CD14-positive monocyte (primary cell): Measurements from ENCODE around the gene KDM4C. TPM values are rescaled to one million over a fixed set of nuclear protein-coding genes. Genes with fewer than 3 reads are reported as not detected.

Experiments used
- DNase-seq, 3 donors: peaks; one replicate each; pipeline ENCODE4 v3.0.0-alpha.2; 2011 to 2022
- H2AFZ ChIP-seq: 2 replicates; pipeline ENCODE4 v1.6.0; 2012; ENCODE audit warnings: mild to moderate bottlenecking, low read depth, low read length, inconsistent platforms; ENCODE audit not compliant: insufficient read depth, poor library complexity, severe bottlenecking
- H3K27ac ChIP-seq, 2 donors: 1 replicate in 1 of 2; 2 replicates in 1 of 2; pipeline ENCODE4 v1.5.1; 2012 to 2013; ENCODE audit warnings: low read length in 2 of 2, control low read depth in 1 of 2, inconsistent platforms in 1 of 2, low read depth in 1 of 2, mild to moderate bottlenecking in 1 of 2
- H3K27me3 ChIP-seq, 2 donors: one replicate each; pipeline versions ENCODE4 v1.6.0 to v1.6.1; 2011 to 2013; ENCODE audit warnings: low read length in 2 of 2; ENCODE audit not compliant: control insufficient read depth in 2 of 2, insufficient read depth in 2 of 2
- H3K36me3 ChIP-seq, 2 donors: replicated peaks in 1 of 2; 1 replicate in 1 of 2; 2 replicates in 1 of 2; pipeline versions ENCODE4 v1.5.1 to v1.6.1; 2012 to 2013; ENCODE audit warnings: low read length in 2 of 2, control low read depth in 1 of 2, inconsistent platforms in 1 of 2, mild to moderate bottlenecking in 1 of 2; ENCODE audit not compliant: insufficient read depth in 2 of 2, control insufficient read depth in 1 of 2
- H3K4me1 ChIP-seq, 2 donors: 1 replicate in 1 of 2; 2 replicates in 1 of 2; pipeline versions ENCODE4 v1.5.1 to v1.6.1; 2012 to 2013; ENCODE audit warnings: low read length in 2 of 2, control low read depth in 1 of 2, inconsistent platforms in 1 of 2, mild to moderate bottlenecking in 1 of 2, moderate library complexity in 1 of 2; ENCODE audit not compliant: insufficient read depth in 2 of 2, control insufficient read depth in 1 of 2
- H3K4me2 ChIP-seq: replicated peaks from 2 replicates; pipeline ENCODE3; 2012; ENCODE audit warnings: low read length, moderate library complexity, mild to moderate bottlenecking; ENCODE audit not compliant: poor library complexity, severe bottlenecking; ENCODE audit errors: extremely low read depth
- H3K4me3 ChIP-seq, 3 experiments: fragments of 200-600 bp in 1 of 3; sonication (generic) in 1 of 3; replicated peaks in 1 of 3; 1 replicate in 2 of 3; 2 replicates in 1 of 3; pipeline ENCODE4 v1.5.1; 2011 to 2013; ENCODE audit warnings: low read length in 3 of 3, mild to moderate bottlenecking in 3 of 3, control low read depth in 2 of 3, low read depth in 2 of 3, inconsistent platforms in 1 of 3, moderate library complexity in 1 of 3
- H3K79me2 ChIP-seq: 2 replicates; pipeline ENCODE4 v1.6.0; 2012; ENCODE audit warnings: mild to moderate bottlenecking, control low read depth, inconsistent platforms, low read length, moderate library complexity; ENCODE audit not compliant: insufficient read depth
- H3K9ac ChIP-seq: 2 replicates; pipeline ENCODE4 v1.6.0; 2017; ENCODE audit warnings: low read length, mild to moderate bottlenecking; ENCODE audit not compliant: insufficient read depth, poor library complexity, severe bottlenecking
- H3K9me3 ChIP-seq, 2 donors: replicated peaks in 1 of 2; 1 replicate in 1 of 2; 2 replicates in 1 of 2; pipeline versions ENCODE4 v1.5.1 to v1.6.1; 2012 to 2013; ENCODE audit warnings: low read length in 2 of 2, control low read depth in 1 of 2; ENCODE audit not compliant: control insufficient read depth in 1 of 2, insufficient read depth in 1 of 2
- H4K20me1 ChIP-seq: 2 replicates; pipeline ENCODE4 v1.6.0; 2012; ENCODE audit warnings: mild to moderate bottlenecking, low read length, control low read depth, moderate library complexity; ENCODE audit not compliant: insufficient read depth
- H3K27ac Mint-ChIP-seq, 7 donors: one replicate each; pipeline ENCODE4 v1.8.0; 2020; ENCODE audit warnings: mild to moderate bottlenecking in 7 of 7, mixed read lengths in 7 of 7, moderate library complexity in 6 of 7, inconsistent platforms in 2 of 7
- H3K27me3 Mint-ChIP-seq, 3 donors: one replicate each; pipeline ENCODE4 v1.8.0; 2021 to 2022; ENCODE audit warnings: low read depth in 3 of 3, mild to moderate bottlenecking in 3 of 3, mixed read lengths in 3 of 3, moderate library complexity in 3 of 3, inconsistent platforms in 1 of 3
- H3K36me3 Mint-ChIP-seq, 2 donors: one replicate each; pipeline ENCODE4 v1.8.0; 2020; ENCODE audit warnings: mixed read lengths in 2 of 2, inconsistent platforms in 1 of 2, mild to moderate bottlenecking in 1 of 2
- H3K4me1 Mint-ChIP-seq: one replicate; pipeline ENCODE4 v1.8.0; 2020; ENCODE audit warnings: mild to moderate bottlenecking, mixed read lengths
- H3K4me3 Mint-ChIP-seq, 2 donors: one replicate each; pipeline ENCODE4 v1.8.0; 2020; ENCODE audit warnings: mild to moderate bottlenecking in 2 of 2, mixed read lengths in 2 of 2, moderate library complexity in 1 of 2
- H3K9me3 Mint-ChIP-seq, 7 donors: one replicate each; pipeline ENCODE4 v1.8.0; 2020 to 2022; ENCODE audit warnings: mixed read lengths in 7 of 7, mild to moderate bottlenecking in 6 of 7, moderate library complexity in 6 of 7, inconsistent platforms in 2 of 7
- WGBS: methylation state at CpG from one replicate; pipeline ENCODE4 v1.1.5; 2013; ENCODE audit warnings: missing lambda C conversion rate; ENCODE audit not compliant: insufficient coverage; 5-methylcytosine and 5-hydroxymethylcytosine counted together
- intact Hi-C, 2 donors: fragments of 100-400 bp; cut with micrococcal nuclease; formaldehyde crosslinking; loops; one replicate each; pipeline versions ENCODE4 v1.15.0 to v1.15.1; 2023
- polyA plus RNA-seq, 3 donors: library from polyadenylated mRNA; depleted of rRNA in 1 of 3; unstranded in 2 of 3; stranded (reverse) in 1 of 3; fragments of 300-500 nt in 2 of 3; fragments of >200 nt in 1 of 3; fragmentation: Illumina TruSeq in 2 of 3; gene quantifications; 1 replicate in 2 of 3; 2 replicates in 1 of 3; pipeline ENCODE4 v1.2.3, GENCODE V29; 2012 to 2021
- TF ChIP-seq, protein P1 (sequence below): fragments of 200-600 bp; IDR thresholded peaks from one replicate; pipeline ENCODE4 v1.8.0; 2022; ENCODE audit warnings: antibody characterized with exemption, mild to moderate bottlenecking

The KDM4C gene
- polyA plus RNA-seq, 3 donors = 15.2 to 36.2 (median 17.1) TPM

DNA sequence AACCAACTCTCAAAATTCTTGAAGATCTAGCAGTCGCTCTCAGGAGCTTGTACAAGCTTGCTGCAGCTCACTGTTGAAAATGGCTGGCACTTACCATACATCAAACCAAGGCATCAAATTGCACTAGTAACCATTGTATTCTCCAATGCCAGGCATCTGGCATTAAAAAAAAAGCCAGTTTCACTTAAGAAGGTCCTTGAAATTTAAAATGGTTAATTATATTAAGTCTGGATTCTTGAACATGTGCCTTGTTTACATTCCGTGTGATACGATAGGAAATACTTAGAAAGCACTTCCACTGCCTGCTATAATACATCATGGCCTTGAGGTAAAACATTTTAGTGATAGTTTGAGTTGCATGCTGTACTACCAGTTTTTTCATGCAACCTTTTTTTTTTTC lies 300.7 kb downstream of the KDM4C start:
- TF ChIP-seq, protein P1, sequence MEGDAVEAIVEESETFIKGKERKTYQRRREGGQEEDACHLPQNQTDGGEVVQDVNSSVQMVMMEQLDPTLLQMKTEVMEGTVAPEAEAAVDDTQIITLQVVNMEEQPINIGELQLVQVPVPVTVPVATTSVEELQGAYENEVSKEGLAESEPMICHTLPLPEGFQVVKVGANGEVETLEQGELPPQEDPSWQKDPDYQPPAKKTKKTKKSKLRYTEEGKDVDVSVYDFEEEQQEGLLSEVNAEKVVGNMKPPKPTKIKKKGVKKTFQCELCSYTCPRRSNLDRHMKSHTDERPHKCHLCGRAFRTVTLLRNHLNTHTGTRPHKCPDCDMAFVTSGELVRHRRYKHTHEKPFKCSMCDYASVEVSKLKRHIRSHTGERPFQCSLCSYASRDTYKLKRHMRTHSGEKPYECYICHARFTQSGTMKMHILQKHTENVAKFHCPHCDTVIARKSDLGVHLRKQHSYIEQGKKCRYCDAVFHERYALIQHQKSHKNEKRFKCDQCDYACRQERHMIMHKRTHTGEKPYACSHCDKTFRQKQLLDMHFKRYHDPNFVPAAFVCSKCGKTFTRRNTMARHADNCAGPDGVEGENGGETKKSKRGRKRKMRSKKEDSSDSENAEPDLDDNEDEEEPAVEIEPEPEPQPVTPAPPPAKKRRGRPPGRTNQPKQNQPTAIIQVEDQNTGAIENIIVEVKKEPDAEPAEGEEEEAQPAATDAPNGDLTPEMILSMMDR = no peak
- H3K4me2 ChIP-seq = no peak overlapping the region
- no peak overlapping the region for H3K9ac ChIP-seq
- no peaks in the 10 kb centered on the region for H3K4me1 ChIP-seq
- H3K79me2 ChIP-seq = no peaks in the 10 kb centered on the region
- Mint-ChIP-seq H3K36me3 (peaks cover 37 to 48% of the 10 kb centered on the region in 2 donors), H3K4me1 (peaks cover 3% of the 10 kb centered on the region), H3K4me3 (no peak overlapping the region), H3K9me3 (no peaks in the 10 kb centered on the region), H3K27ac (no peak overlapping the region), H3K27me3 (no peaks in the 10 kb centered on the region)
- no peak overlapping the region for H2AFZ ChIP-seq
- WGBS = 100% methylated on average over 1 of the region's 3 CpGs
- H3K9me3 ChIP-seq = no peaks in the 10 kb centered on the region
- no peak overlapping the region for H3K27ac ChIP-seq
- no peaks in the 10 kb centered on the region for H4K20me1 ChIP-seq
- H3K4me3 ChIP-seq = no peak overlapping the region
- intact Hi-C loops = no loop called here
- H3K36me3 ChIP-seq = peaks cover 5 to 23% of the 10 kb centered on the region in 2 donors
- no peak for DNase-seq
- H3K27me3 ChIP-seq = no peaks in the 10 kb centered on the region

DNA sequence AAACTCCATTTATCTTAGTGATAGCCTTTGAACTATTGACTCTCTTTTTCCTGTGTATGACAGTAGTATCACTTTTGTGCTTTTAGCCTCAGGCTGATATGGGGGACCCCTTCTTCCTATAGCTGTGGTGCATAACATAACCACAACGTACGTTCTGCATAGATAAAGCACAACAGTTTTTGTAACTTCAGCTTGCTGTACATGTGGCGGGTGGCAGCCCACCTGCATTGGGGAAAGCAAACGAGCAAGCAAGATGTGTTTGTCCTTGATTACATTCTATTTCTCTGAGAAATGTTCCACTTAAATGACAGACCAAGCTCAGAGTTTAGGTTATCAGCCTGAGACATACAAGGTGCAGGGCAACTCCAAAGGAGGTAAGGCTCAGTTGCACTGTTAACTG lies 309.4 kb downstream of the KDM4C start:
- no peaks in the 10 kb centered on the region for H3K9me3 Mint-ChIP-seq
- no peak overlapping the region for H3K4me2 ChIP-seq
- intact Hi-C loops = no loop called here
- H3K9ac ChIP-seq = no peak overlapping the region
- H3K27me3 Mint-ChIP-seq = no peaks in the 10 kb centered on the region
- H3K4me3 Mint-ChIP-seq = no peak overlapping the region
- no peak overlapping the region for H3K27ac ChIP-seq
- no peaks in the 10 kb centered on the region for H3K4me1 Mint-ChIP-seq
- H3K36me3 Mint-ChIP-seq = peaks cover 17 to 32% of the 10 kb centered on the region in 2 donors
- H2AFZ ChIP-seq = no peak overlapping the region
- H3K27me3 ChIP-seq = no peaks in the 10 kb centered on the region
- H3K27ac Mint-ChIP-seq = no peak overlapping the region
- no peaks in the 10 kb centered on the region for H3K9me3 ChIP-seq
- TF ChIP-seq, protein P1 = no peak
- no peaks in the 10 kb centered on the region for H4K20me1 ChIP-seq
- DNase-seq = no peak
- no peaks in the 10 kb centered on the region for H3K4me1 ChIP-seq
- H3K36me3 ChIP-seq = peaks cover 0 to 15% of the 10 kb centered on the region in 2 donors
- no peaks in the 10 kb centered on the region for H3K79me2 ChIP-seq
- 53% methylated on average over 3 of the region's 4 CpGs for WGBS
- H3K4me3 ChIP-seq = no peak overlapping the region
